ENCODE measurements around the gene XRCC4.
"Not testable (repeated sequence)": the region's sequence is repeated elsewhere in the genome, so short reads cannot be mapped to it uniquely, and the experiment has no call there.

XRCC4 gene

GRCh38 chr5:83184534-83184933 is 107.2 kb downstream of the XRCC4 start:
- no peak for DNase-seq

GRCh38 chr5:83192947-83193346 is 115.6 kb downstream of the XRCC4 start:
- DNase-seq, result no peak

DNA sequence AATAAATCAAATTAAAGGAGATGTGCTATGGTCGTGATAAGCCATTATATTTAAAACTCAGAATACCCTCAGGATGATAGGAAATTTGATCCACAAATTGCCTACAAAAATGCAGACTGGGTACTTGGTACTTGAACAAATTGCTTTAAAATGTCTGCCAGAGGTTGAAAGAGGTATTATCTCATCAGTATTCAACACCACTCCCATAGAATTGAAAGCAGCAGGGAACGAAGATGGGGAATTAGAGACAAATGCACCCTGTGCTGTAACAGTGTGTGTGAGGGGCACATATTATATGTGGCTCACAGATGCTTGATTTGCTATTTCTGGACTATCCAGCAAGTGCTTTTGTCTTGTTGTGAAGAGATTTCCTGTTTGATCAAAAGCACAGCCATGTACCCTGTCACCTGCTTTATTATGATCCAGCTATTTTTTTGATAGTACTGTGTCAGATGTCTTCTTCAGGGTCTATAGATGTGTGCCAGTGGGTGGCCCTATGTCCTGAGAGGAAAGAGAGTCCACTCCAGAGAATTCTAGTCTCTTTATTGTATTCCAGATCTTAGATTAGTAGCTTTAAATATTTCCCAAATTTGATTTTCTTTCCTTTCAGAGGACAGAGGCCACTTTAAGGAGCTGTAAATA is 120.1 kb downstream of the XRCC4 start:
- DNase-seq, result no peak

- DNase-seq, result no peak
These were observed 121.8 kb downstream of the XRCC4 start for GRCh38 chr5:83199126-83199525.

- no peak for DNase-seq
These were observed 127.3 kb downstream of the XRCC4 start for GRCh38 chr5:83204651-83205050.

- DNase-seq, result no peak
These were observed 132.6 kb downstream of the XRCC4 start for GRCh38 chr5:83209963-83210362.

DNA sequence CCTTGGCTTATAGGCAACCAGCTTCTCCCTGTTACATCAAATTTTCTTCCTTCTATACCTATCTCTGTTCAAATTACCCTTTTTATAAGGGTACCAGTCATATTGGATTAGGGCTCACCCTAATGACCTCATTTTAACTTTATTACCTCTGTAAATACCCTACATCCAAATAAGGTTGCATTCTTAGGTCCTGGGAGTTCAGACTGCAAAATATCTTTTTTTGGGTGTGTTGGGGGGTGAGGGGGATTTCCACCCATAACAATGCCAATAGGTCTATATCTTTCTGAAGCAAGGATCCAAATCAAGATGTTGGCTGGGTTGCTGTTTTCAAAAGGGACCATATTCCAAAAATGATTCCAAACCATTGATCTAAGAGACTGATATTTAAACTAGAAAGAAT is 141.7 kb downstream of the XRCC4 start:
- no peak for DNase-seq

- no peak for DNase-seq
These were observed 142.1 kb downstream of the XRCC4 start for GRCh38 chr5:83219495-83219894.

GRCh38 chr5:83220331-83220730 is 143.0 kb downstream of the XRCC4 start:
- DNase-seq, result no peak

DNA sequence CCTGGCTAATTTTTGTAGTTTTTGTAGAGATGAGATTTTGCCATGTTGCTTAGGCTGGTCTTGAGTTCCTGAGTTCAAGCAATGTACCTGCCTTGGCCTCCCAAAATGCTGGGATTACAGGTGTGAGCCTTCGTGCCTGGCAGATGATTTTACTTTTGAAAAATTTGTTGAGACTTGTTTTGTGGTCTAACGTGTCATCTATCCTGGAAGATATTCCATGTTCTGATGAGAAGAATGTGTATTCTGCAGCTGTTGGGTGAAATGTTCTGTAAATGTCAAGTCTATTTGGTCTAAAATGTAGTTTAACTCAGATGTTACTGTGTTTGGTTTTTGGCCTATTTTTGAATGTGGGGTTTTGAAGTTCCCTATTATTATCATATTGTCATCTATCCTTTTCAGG is 145.6 kb downstream of the XRCC4 start:
- no peak for DNase-seq

DNA sequence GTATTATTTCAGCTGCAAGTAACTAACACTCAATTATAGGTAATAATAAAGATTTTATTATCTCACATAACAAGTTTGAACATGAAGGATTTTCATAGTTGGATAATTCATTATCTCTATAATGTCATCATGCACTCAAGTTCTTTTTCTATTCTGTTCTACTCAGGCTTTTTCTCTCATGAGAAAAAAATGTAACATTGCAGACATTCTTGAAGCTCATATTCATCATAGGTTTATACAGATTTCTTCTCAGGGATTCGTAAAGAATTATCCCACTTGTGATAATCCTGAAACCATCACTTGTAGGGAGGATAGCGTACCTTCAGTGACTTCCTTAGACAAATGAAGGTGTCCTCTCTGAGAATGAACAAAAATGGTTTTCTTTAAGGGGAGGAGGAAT is 150.3 kb downstream of the XRCC4 start:
- no peak for DNase-seq

DNA sequence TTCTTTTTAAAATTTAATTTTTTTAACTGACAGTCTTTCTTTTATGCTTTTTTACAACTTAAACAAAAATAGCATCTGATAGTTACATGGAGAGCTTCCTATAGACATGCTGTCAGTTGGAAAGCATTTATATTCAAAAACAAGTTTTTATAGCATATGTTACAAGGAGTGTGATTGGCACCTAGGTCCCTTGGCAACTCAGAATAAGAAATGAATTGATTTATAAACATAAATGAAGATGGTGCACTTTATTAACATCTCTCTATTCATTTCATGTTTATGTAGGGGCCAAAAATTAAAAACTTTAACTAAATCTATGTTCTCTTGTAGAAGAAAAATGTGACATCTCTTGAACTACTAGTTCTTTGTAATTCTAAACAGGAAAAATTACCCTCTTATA is 153.2 kb downstream of the XRCC4 start:
- DNase-seq, result no peak

DNA sequence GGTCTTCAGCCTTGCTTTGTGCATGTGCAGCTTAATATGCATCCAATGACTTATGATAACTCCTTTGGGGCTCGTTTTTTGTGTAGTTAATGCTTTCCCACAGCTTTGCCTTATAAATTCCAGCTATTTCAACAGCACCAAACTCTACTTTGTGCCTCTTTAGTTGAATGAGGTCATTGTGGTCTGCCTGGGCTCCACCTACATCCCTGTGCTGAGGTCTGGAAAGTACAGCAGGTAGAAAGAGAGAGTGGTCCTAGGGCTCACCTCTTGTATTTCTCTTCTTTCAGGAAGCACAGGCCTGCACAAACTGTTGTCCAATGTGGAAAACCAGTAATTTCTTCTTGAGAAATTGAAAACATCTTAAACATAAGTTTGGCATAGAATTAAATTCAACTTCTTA is 167.2 kb downstream of the XRCC4 start:
- DNase-seq, result no peak

DNA sequence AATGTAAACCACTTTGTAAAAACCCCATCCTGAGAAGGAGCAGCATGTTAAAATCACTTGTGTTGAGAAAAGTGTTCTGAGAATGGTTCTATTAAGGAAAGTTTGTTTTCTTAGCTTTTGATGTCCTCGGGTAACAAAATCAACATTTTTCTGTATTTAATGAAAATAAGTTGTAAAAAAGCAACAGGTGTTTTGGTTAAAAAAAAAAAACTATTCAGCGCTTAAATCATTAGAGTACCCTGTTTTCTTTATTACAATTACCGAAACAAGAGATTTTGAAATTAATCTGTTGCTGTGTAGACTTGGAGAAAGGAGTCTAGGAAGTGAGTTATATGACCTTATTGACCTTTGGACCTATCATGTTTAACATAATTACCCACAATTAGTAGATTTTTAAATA is 167.7 kb downstream of the XRCC4 start:
- DNase-seq, result no peak

DNA sequence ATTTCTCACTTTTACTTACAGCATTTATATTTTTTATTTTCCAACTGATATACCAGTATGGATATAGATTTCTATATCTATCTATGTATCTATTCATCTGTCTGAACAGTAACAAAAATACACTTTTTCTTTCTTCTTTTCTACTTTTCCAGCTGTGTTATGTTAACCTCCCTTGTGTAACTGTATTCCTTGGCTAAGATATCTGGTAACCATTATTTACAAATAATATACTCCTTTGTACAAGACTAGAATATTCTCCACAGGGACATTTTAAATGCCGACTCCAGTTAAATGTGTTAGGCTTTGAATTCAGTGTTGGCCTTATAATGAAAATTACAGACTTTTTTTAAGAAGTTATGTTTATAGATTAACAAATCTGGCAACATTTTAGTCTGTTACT is 168.7 kb downstream of the XRCC4 start:
- no peak for DNase-seq

DNA sequence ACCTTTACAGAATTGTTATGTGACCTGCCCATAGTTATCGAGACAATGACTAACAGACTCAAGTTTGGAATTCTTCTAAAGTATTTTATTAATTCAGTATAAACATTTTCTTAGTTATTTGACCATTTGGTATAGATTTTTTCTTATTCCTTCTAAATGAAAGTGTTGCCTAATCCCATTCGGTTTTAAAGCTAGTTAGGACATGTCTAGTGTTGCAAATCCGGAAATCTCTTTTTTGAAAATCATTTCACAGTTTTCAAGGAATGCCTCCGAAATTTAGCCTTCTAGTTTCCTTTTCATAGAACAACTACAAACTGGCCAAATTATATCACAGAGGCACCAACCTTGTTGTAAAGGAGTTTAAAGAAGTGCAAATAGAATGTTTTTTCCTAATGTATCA is 171.8 kb downstream of the XRCC4 start:
- DNase-seq, result no peak

DNA sequence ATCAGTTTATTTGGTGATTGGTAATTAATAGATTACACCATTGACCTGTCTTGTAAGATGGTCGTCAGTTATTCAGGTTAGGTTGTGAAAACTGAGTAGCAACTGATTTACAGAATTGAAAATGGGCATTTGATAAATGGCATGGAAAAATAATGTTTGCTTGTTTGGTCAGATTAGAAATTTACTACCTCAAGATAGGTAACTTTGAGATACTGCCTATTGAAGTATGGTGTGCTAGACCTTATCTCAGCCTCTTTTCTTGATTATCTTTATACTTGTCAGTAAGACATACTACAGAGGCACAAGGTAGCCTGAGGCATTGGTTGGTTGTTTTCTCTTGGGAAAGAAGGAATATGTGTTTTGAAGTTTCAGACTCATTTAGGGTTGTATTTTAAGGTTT is 174.5 kb downstream of the XRCC4 start:
- no peak for DNase-seq

DNA sequence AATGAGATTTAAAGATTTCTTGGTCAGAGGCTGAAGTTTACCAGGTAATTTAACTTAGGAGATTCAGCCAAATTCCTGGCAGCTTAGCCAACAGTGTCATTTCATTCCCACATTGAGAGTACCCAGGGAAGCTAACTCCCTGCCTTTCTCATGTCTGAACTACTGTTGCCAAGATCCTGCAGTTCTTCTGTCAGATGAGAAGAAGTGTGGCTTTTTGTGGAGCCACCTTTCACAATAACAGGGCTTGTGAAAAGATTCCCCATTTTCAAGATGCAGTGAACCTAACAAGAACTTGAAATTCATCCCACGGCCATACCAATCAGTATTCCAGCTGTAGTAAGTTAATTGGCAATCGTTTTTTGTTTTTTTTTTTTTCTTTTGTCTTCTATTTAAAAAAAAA is 176.4 kb downstream of the XRCC4 start:
- no peak for DNase-seq

DNA sequence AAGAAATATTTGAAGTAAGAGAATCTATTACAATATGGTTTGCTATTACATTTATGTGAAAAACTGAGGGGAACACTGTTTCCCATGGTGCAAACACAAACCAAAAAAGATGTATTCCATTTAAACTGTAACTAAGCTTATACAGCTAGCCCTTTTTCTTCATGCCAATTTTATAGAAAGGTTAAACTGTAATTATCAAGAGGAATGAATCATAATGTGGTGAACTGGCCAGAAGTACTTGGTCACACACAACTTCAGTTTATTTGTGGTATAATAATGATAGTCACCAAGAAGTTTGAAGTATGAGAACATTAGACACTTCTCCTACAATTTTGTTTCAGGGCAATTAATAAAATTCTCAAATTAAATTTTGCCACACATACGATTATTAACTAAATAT is 177.9 kb downstream of the XRCC4 start:
- DNase-seq, result no peak

- DNase-seq, result no peak
These were observed 178.9 kb downstream of the XRCC4 start for GRCh38 chr5:83256091-83256780.

GRCh38 chr5:83257684-83258083 is 180.3 kb downstream of the XRCC4 start:
- not testable (repeated sequence) for DNase-seq

DNA sequence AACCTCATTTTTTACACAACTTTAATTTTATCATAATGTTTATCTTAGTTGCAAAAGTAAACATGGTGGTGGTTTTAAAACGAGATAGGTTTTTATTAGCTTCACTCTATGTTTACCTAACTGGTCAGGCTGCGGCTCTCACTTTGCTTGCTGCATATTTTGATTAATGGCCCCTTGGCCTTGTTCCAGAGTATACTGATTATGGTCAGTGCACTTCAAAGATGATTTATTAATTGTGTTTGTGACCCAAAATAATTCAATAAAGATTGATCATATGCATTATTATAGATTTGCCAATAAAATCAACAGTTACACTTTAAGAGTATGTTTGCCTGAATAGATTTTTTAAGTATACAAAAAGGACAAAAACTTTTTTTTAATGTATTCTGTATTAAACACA is 188.0 kb downstream of the XRCC4 start:
- DNase-seq, result no peak

DNA sequence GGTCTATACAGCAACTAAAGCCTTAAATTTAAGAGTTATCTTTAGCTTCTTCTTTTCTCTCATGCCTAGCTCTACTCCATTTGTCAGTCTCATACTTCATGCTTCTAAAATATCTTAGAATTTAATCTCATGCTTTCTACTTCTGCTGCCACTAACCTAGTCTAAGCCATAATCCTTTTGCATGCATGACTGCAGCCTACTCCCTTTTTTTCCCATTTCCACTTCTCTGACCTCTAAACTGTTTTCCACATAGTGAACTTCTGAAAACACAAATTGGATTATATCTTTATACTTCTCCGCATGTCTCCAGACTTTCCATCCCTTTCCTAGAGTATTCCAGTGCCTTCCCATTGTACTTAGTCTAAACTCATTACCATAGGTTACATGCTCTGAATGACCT is 193.0 kb downstream of the XRCC4 start:
- no peak for DNase-seq

DNA sequence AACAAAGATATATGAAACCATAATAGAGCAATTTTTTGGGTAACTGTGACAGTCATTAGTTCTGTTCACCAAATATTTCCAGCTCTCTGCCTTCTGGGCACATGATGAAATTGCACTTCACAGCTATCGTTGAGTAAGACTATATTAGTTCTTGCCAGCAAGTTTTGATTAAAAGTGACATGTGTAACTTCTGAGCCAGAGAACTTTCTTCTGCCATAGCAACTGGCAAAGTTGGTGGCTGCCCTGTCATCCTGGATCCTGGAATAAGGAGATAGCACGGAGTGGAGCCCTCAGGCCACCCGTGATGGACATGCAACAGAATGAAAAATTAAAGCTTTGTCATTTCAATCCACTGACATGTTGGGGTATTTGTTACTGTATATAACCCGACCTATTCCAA is 199.8 kb downstream of the XRCC4 start:
- DNase-seq, result no peak

- DNase-seq, result no peak
These were observed 200.6 kb downstream of the XRCC4 start for GRCh38 chr5:83277953-83278352.

All from NCI-H1048 (cell line).